Natural killer cell (primary cell): ENCODE measurements around the gene TMC6. TPM values are rescaled to one million over a fixed set of nuclear protein-coding genes. Genes with fewer than 3 reads are reported as not detected.
"Not testable (repeated sequence)": the region's sequence is repeated elsewhere in the genome, so short reads cannot be mapped to it uniquely, and the experiment has no call there.

Experiments used
- ATAC-seq, 3 donors: fragments of 150-1000 bp in 2 of 3; fragments of 200-7000 bp in 1 of 3; cut with Tn5 transposase; 1 replicate in 1 of 3; 2 replicates in 2 of 3; pipeline ENCODE4 v1.10.0; 2021; ENCODE audit warnings: mild to moderate bottlenecking in 2 of 3, moderate library complexity in 2 of 3
- DNase-seq, 2 donors: peaks; one replicate each; pipeline versions ENCODE4 v3.0.0 to v3.0.0-alpha.2; 2013 to 2021; ENCODE audit warnings: mixed read lengths in 1 of 2
- H3K27ac ChIP-seq: one replicate; pipeline ENCODE4 v1.5.1; 2013; ENCODE audit warnings: mild to moderate bottlenecking, low read length
- H3K27me3 ChIP-seq: one replicate; pipeline ENCODE4 v1.6.1; 2013; ENCODE audit warnings: low read length; ENCODE audit not compliant: control insufficient read depth, insufficient read depth
- H3K36me3 ChIP-seq: one replicate; pipeline ENCODE4 v1.6.1; 2013; ENCODE audit warnings: low read length; ENCODE audit not compliant: control insufficient read depth, insufficient read depth
- H3K4me1 ChIP-seq: one replicate; pipeline ENCODE4 v1.6.1; 2013; ENCODE audit warnings: low read length; ENCODE audit not compliant: control insufficient read depth, insufficient read depth
- H3K4me3 ChIP-seq: one replicate; pipeline ENCODE4 v1.5.1; 2013; ENCODE audit warnings: low read length
- H3K9me3 ChIP-seq: one replicate; pipeline ENCODE4 v1.6.1; 2013; ENCODE audit warnings: low read length; ENCODE audit not compliant: control insufficient read depth, insufficient read depth
- H3K27ac Mint-ChIP-seq, 2 donors: one replicate each; pipeline ENCODE4 v1.8.0; 2022; ENCODE audit warnings: mild to moderate bottlenecking in 2 of 2, mixed read lengths in 2 of 2, moderate library complexity in 1 of 2
- H3K27me3 Mint-ChIP-seq, 2 donors: one replicate each; pipeline ENCODE4 v1.8.0; 2022; ENCODE audit warnings: low read depth in 2 of 2, mixed read lengths in 2 of 2
- H3K36me3 Mint-ChIP-seq: one replicate; pipeline ENCODE4 v1.8.0; 2022; ENCODE audit warnings: mixed read lengths
- H3K4me1 Mint-ChIP-seq, 2 donors: one replicate each; pipeline ENCODE4 v1.8.0; 2022; ENCODE audit warnings: mixed read lengths in 2 of 2
- H3K4me3 Mint-ChIP-seq: one replicate; pipeline ENCODE4 v1.8.0; 2022; ENCODE audit warnings: mild to moderate bottlenecking, moderate library complexity, mixed read lengths
- H3K9me3 Mint-ChIP-seq, 2 donors: one replicate each; pipeline ENCODE4 v1.8.0; 2022; ENCODE audit warnings: mixed read lengths in 2 of 2
- CTCF ChIP-seq: fragments of 200-600 bp; IDR thresholded peaks from one replicate; pipeline ENCODE4 v1.8.0; 2022; ENCODE audit warnings: antibody characterized with exemption
- WGBS: methylation state at CpG from one replicate; pipeline ENCODE4 v1.1.7; 2013; ENCODE audit warnings: missing lambda C conversion rate; ENCODE audit not compliant: insufficient coverage; 5-methylcytosine and 5-hydroxymethylcytosine counted together
- intact Hi-C: fragments of 100-400 bp; cut with micrococcal nuclease; formaldehyde crosslinking; loops from one replicate; pipeline ENCODE4 v1.14.2; 2022
- total RNA-seq, 4 donors: library from RNA; stranded (reverse); fragments of 120-200 nt in 1 of 4; gene quantifications; one replicate each; pipeline versions ENCODE4 v1.2.3 to v1.2.4, GENCODE V29; 2013 to 2022

TMC6 gene
- total RNA-seq, 3 donors from 2014 or later (not counting 1 experiment from before 2014, with no cell fraction given), result 653 to 825 (median 687) TPM

- intact Hi-C loops, result no loop called here
- H3K4me3 ChIP-seq, result no peak overlapping the region
- WGBS, result 81% methylated on average over 16 of the region's 16 CpGs
- peaks cover 94% of the 10 kb centered on the region for H3K4me1 ChIP-seq
- H3K36me3 Mint-ChIP-seq, result no peaks in the 10 kb centered on the region
- H3K9me3 Mint-ChIP-seq, result no peaks in the 10 kb centered on the region
- H3K36me3 ChIP-seq, result peaks cover 21% of the 10 kb centered on the region
- peak overlapping the region; percentile 4 for H3K27ac ChIP-seq
- no peaks in the 10 kb centered on the region for H3K27me3 Mint-ChIP-seq
- no peaks in the 10 kb centered on the region for H3K9me3 ChIP-seq
- peaks cover 42 to 54% of the 10 kb centered on the region in 2 donors for H3K4me1 Mint-ChIP-seq
- no peak for ATAC-seq
- H3K27me3 ChIP-seq, result no peaks in the 10 kb centered on the region
- peak in 1 of 2 donors; percentile 43 for DNase-seq
- H3K4me3 Mint-ChIP-seq, result no peak overlapping the region
- TF ChIP-seq CTCF, result no peak
- H3K27ac Mint-ChIP-seq, result peak overlapping the region in 1 of 2 donors; percentile 61
These were observed 13.7 kb upstream of the TMC6 start for GRCh38 chr17:78142119-78142861.

- ATAC-seq (no peak), DNase-seq (peak in 1 of 2 donors; percentile 17)
- no peaks in the 10 kb centered on the region for H3K36me3 Mint-ChIP-seq
- Histone ChIP-seq H3K36me3 (peaks cover 26% of the 10 kb centered on the region), H3K27ac (no peak overlapping the region), H3K4me3 (no peak overlapping the region), H3K4me1 (peaks cover 94% of the 10 kb centered on the region), H3K9me3 (no peaks in the 10 kb centered on the region), H3K27me3 (no peaks in the 10 kb centered on the region)
- no peaks in the 10 kb centered on the region for H3K9me3 Mint-ChIP-seq
- no peak overlapping the region for H3K4me3 Mint-ChIP-seq
- H3K27ac Mint-ChIP-seq, result peak overlapping the region; percentile 38 to 60
- no peaks in the 10 kb centered on the region for H3K27me3 Mint-ChIP-seq
- no peak for TF ChIP-seq CTCF
- H3K4me1 Mint-ChIP-seq, result peaks cover 49 to 59% of the 10 kb centered on the region in 2 donors
- intact Hi-C loops, result no loop called here
- WGBS, result 88% methylated on average over 20 of the region's 20 CpGs
These were observed 13.0 kb upstream of the TMC6 start for GRCh38 chr17:78141437-78142118.

GRCh38 chr17:78140169-78141051, 11.9 kb upstream of the TMC6 start:
- peaks cover 60 to 68% of the 10 kb centered on the region in 2 donors for H3K4me1 Mint-ChIP-seq
- TF ChIP-seq CTCF, result no peak
- no peak overlapping the region for H3K4me3 ChIP-seq

GRCh38 chr17:78139861-78140168, 11.3 kb upstream of the TMC6 start:
- intact Hi-C loops, result loop anchor here (1.0 kb wide), 1 partner anchor 74 kb away; the partner anchor contains the start of gene BIRC5
- Histone ChIP-seq H3K4me1 (peaks cover 91% of the 10 kb centered on the region), H3K36me3 (peaks cover 43% of the 10 kb centered on the region)
- ATAC-seq, DNase-seq, H3K27me3 ChIP-seq, H3K4me3 ChIP-seq, H3K9me3 ChIP-seq, H3K27me3 Mint-ChIP-seq, H3K27ac ChIP-seq, H3K9me3 Mint-ChIP-seq: not testable (repeated sequence)
- Mint-ChIP-seq H3K36me3 (peaks cover 10% of the 10 kb centered on the region), H3K4me1 (peaks cover 61 to 70% of the 10 kb centered on the region in 2 donors), H3K4me3 (peak overlapping the region; percentile 79), H3K27ac (peak overlapping the region; percentile 91 to 94)
- 75% methylated on average over 12 of the region's 12 CpGs for WGBS

More at GRCh38 chr17:78140169-78141051, 11.9 kb upstream of the TMC6 start:
- Mint-ChIP-seq H3K27me3 (no peaks in the 10 kb centered on the region), H3K27ac (peak overlapping the region; percentile 91 to 94), H3K36me3 (peaks cover 9% of the 10 kb centered on the region), H3K4me3 (peak overlapping the region; percentile 79), H3K9me3 (no peaks in the 10 kb centered on the region)
- intact Hi-C loops, result loop anchor here (1.0 kb wide), 1 partner anchor 74 kb away; the partner anchor contains the start of gene BIRC5
- Histone ChIP-seq H3K9me3 (no peaks in the 10 kb centered on the region), H3K36me3 (peaks cover 37% of the 10 kb centered on the region), H3K4me1 (peaks cover 93% of the 10 kb centered on the region), H3K27ac (peak overlapping the region; percentile 37), H3K27me3 (no peaks in the 10 kb centered on the region)
- peak; percentile 86 to 97 for DNase-seq
- peak; percentile 85 to 95 (median 85) for ATAC-seq
- WGBS, result 37% methylated on average over 58 of the region's 58 CpGs
